Endothelial cell of umbilical vein (primary cell): Measurements from ENCODE around the gene ST13. TPM values are rescaled to one million over a fixed set of nuclear protein-coding genes. Genes with fewer than 3 reads are reported as not detected.

Source experiments
- BruUV-seq: library from RNA; stranded (reverse); fragments of 400-500 nt; replicated peaks from 2 replicates; lab custom pipeline; 2021; lab: Mats Ljungman, UMichigan
- CTCF ChIA-PET: fragments of 300-600, 350-600 bp; sonication (Branson Sonifier 250); formaldehyde crosslinking; loops from one replicate; lab custom pipeline; 2021; ENCODE audit warnings: antibody characterized with exemption, inconsistent platforms; lab: Charles Lee
- POLR2A ChIA-PET: fragments of 300-600, 350-600 bp; sonication (Branson Sonifier 250); formaldehyde crosslinking; loops from one replicate; lab custom pipeline; 2021; ENCODE audit warnings: antibody characterized with exemption, inconsistent platforms; lab: Charles Lee
- DNase-seq: peaks from one replicate; pipeline ENCODE4 v3.0.0-alpha.2; 2011; ENCODE audit warnings: low read depth, low spot score
- FAIRE-seq: peaks from 2 replicates; lab custom pipeline; 2011; peaks lifted over from hg19 to GRCh38; lab: Jason Lieb, UNC
- H2AFZ ChIP-seq: 2 replicates; pipeline ENCODE4 v1.6.0; 2012; ENCODE audit warnings: low read depth, low read length, control low read depth, inconsistent platforms
- H3K27ac ChIP-seq: 2 replicates; pipeline ENCODE4 v1.5.1; 2011; ENCODE audit warnings: low read depth, mild to moderate bottlenecking, control low read depth, low read length, moderate library complexity; ENCODE audit not compliant: insufficient read depth
- H3K27me3 ChIP-seq, 2 experiments: 2 replicates each; pipeline versions ENCODE4 v1.6.0 to v1.6.1; 2011; ENCODE audit warnings: low read length in 2 of 2, mixed read lengths in 1 of 2; ENCODE audit not compliant: control insufficient read depth in 2 of 2, insufficient read depth in 2 of 2
- H3K36me3 ChIP-seq, 2 experiments: 2 replicates in 1 of 2; 3 replicates in 1 of 2; pipeline ENCODE4 v1.5.1; 2011; ENCODE audit warnings: low read length in 2 of 2, mild to moderate bottlenecking in 1 of 2, moderate library complexity in 1 of 2; ENCODE audit not compliant: control insufficient read depth in 2 of 2, insufficient read depth in 2 of 2; ENCODE audit errors: extremely low read depth in 1 of 2
- H3K4me1 ChIP-seq: 3 replicates; pipeline ENCODE4 v1.5.1; 2011; ENCODE audit warnings: mild to moderate bottlenecking, low read length; ENCODE audit not compliant: control insufficient read depth, insufficient read depth; ENCODE audit errors: extremely low read depth
- H3K4me2 ChIP-seq: 2 replicates; pipeline ENCODE4 v1.6.1; 2011; ENCODE audit warnings: low read length, control low read depth, mixed read lengths; ENCODE audit not compliant: insufficient read depth
- H3K4me3 ChIP-seq, 3 experiments: fragments of 200-600 bp in 1 of 3; sonication (generic), shearing (Covaris generic) in 1 of 3; replicated peaks in 1 of 3; 2 replicates each; pipeline ENCODE4 v1.5.1; 2011 to 2016; ENCODE audit warnings: control low read depth in 3 of 3, low read length in 3 of 3, mild to moderate bottlenecking in 2 of 3, inconsistent platforms in 1 of 3, low read depth in 1 of 3, moderate library complexity in 1 of 3; ENCODE audit not compliant: insufficient read depth in 1 of 3
- H3K79me2 ChIP-seq: 2 replicates; pipeline ENCODE4 v1.6.0; 2012; ENCODE audit warnings: low read length, inconsistent platforms; ENCODE audit not compliant: control insufficient read depth, insufficient read depth
- H3K9ac ChIP-seq: replicated peaks from 2 replicates; pipeline ENCODE3; 2011; ENCODE audit warnings: low read length, control low read depth; ENCODE audit not compliant: insufficient read depth; ENCODE audit errors: extremely low read depth
- H3K9me1 ChIP-seq: replicated peaks from 3 replicates; pipeline ENCODE4 v1.6.0; 2011; ENCODE audit warnings: mild to moderate bottlenecking, low read length; ENCODE audit not compliant: control insufficient read depth, insufficient read depth; ENCODE audit errors: extremely low read depth
- H3K9me3 ChIP-seq: replicated peaks from 2 replicates; pipeline ENCODE4 v1.5.1; 2012; ENCODE audit warnings: low read length, inconsistent platforms; ENCODE audit not compliant: control insufficient read depth, insufficient read depth
- H4K20me1 ChIP-seq: replicated peaks from 2 replicates; pipeline ENCODE3; 2011; ENCODE audit warnings: mild to moderate bottlenecking, low read length; ENCODE audit not compliant: control insufficient read depth, insufficient read depth; ENCODE audit errors: extremely low read depth
- EZH2 ChIP-seq: IDR thresholded peaks from 2 replicates; pipeline ENCODE4 v1.6.1; 2012; ENCODE audit warnings: borderline replicate concordance, low read depth, mild to moderate bottlenecking, moderate library complexity, low read length, inconsistent platforms; ENCODE audit not compliant: severe bottlenecking
- FOS ChIP-seq: IDR thresholded peaks from 2 replicates; pipeline ENCODE4 v1.6.1; 2011; ENCODE audit warnings: mild to moderate bottlenecking, low read length, moderate library complexity, borderline replicate concordance; ENCODE audit not compliant: insufficient read depth
- GATA2 ChIP-seq: IDR thresholded peaks from 2 replicates; pipeline ENCODE4 v1.7.0; 2011; ENCODE audit warnings: low read depth, mild to moderate bottlenecking, moderate library complexity, mixed read lengths, low read length; ENCODE audit not compliant: insufficient read length, insufficient read depth
- JUN ChIP-seq: IDR thresholded peaks from 2 replicates; pipeline ENCODE4 v1.6.1; 2011; ENCODE audit warnings: borderline replicate concordance, low read depth; ENCODE audit not compliant: insufficient read length, insufficient read depth
- MYC ChIP-seq: IDR thresholded peaks from one replicate; pipeline ENCODE4 v1.6.1; 2011; ENCODE audit warnings: mild to moderate bottlenecking, low read depth, low read length
- POLR2A ChIP-seq: IDR thresholded peaks from 2 replicates; pipeline ENCODE4 v1.6.1; 2012; ENCODE audit warnings: low read depth, mild to moderate bottlenecking, control low read depth, low read length
- POLR2AphosphoS5 ChIP-seq: IDR thresholded peaks from 2 replicates; pipeline ENCODE4 v1.6.1; 2012; ENCODE audit warnings: low read depth, mild to moderate bottlenecking, control low read depth, low read length, moderate library complexity; ENCODE audit not compliant: insufficient read depth
- dilution Hi-C: fragments of 300-500 bp; cut with MboI; formaldehyde crosslinking; loops from one replicate; pipeline ENCODE4 v1.15.0; 2019; ENCODE audit warnings: low sequenced_read_pairs; ENCODE audit not compliant: extremely low pct_ligation_motif_present
- intact Hi-C: fragments of 100-400 bp; cut with micrococcal nuclease; formaldehyde crosslinking; loops from one replicate; pipeline ENCODE4 v1.10.0; 2022
- polyA plus RNA-seq, 4 experiments: library from polyadenylated mRNA; depleted of rRNA in 3 of 4; stranded (reverse) in 3 of 4; unstranded in 1 of 4; fragments of >200 nt; gene quantifications; 2 replicates each; pipeline versions ENCODE4 v1.2.1 to v1.2.3, GENCODE V29; 2011 to 2012; ENCODE audit warnings: missing spikeins in 1 of 4
- total RNA-seq: library from RNA; stranded (reverse); gene quantifications from 2 replicates; pipeline ENCODE4 v1.2.3, GENCODE V29; 2021
- TF ChIP-seq, protein P1 (sequence below), 2 donors: IDR thresholded peaks; 1 replicate in 1 of 2; 2 replicates in 1 of 2; pipeline ENCODE4 v1.5.1; 2011; ENCODE audit warnings: low read length in 2 of 2, mild to moderate bottlenecking in 2 of 2, moderate library complexity in 2 of 2, control low read depth in 1 of 2, inconsistent platforms in 1 of 2, low read depth in 1 of 2; ENCODE audit not compliant: insufficient read depth in 1 of 2; ENCODE audit errors: extremely low read depth in 1 of 2
- TF ChIP-seq, protein P2 (sequence below): IDR thresholded peaks from 2 replicates; pipeline ENCODE4 v1.6.1; 2011; ENCODE audit not compliant: insufficient read depth, insufficient read length

ST13 gene
- total and polyA plus RNA-seq, 2 donors (not counting 3 experiments of a cell fraction or from before 2014, with no cell fraction given) = 41.2 to 250 TPM

DNA sequence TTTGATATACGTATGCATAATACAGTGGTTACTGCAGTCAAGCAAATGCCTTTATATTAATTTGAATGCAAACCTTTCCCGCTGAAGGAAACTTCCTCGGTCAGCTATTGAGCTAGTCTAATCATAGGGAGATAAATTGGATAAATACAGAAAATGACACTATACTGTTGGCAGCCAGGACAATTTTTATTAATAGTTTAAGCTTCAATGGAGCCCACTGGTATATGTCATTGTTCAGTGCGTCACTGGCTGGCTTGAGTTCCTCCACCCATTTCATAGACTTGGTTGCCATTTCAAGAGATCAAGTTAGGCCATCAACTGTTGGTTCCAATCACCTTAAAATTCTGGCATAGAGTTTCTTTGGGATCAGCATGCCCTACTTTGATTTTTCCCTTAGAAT is 38.0 kb upstream of the ST13 start:
- BruUV-seq = no TSS peak
- dilution Hi-C loops = no loop called here
- CTCF ChIA-PET = interaction anchor here (1.0 to 2.4 kb wide), 3 partner anchors 10 to 211 kb away, joined by 4 to 5 read pairs (median 4); no protein-coding TSS in a partner anchor

DNA sequence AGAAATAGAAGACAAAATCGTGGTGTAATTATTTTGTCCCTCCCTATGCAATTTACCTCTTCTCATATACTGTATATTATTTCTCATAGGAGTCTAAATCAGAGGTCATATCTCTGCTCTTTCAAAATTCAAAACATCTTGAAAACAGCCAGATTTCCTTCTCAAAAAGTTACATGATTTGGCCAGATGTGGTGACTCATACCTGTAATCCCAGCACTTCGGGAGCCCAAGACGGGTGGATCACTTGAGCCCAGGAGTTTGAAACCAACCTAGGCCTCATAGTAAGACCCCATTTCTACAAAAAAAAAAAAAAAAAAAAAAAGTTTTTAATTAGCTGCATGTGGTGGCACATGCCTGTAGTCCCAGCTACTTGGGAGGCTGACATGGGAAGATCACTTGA is 34.4 kb upstream of the ST13 start:
- Histone ChIP-seq H3K4me2 (no peak overlapping the region), H2AFZ (no peak overlapping the region), H3K36me3 (peaks cover 0 to 6% of the 10 kb centered on the region in 2 experiments), H3K9ac (no peak overlapping the region), H3K27me3 (no peaks in the 10 kb centered on the region), H3K4me1 (no peaks in the 10 kb centered on the region), H3K79me2 (no peaks in the 10 kb centered on the region), H3K9me3 (no peaks in the 10 kb centered on the region), H3K4me3 (no peak overlapping the region), H3K9me1 (no peaks in the 10 kb centered on the region), H4K20me1 (no peaks in the 10 kb centered on the region), H3K27ac (no peak overlapping the region)
- TF ChIP-seq GATA2 (no peak), MYC (no peak), POLR2A (no peak), POLR2AphosphoS5 (no peak), EZH2 (no peak), FOS (no peak), JUN (no peak)
- TF ChIP-seq, protein P1, sequence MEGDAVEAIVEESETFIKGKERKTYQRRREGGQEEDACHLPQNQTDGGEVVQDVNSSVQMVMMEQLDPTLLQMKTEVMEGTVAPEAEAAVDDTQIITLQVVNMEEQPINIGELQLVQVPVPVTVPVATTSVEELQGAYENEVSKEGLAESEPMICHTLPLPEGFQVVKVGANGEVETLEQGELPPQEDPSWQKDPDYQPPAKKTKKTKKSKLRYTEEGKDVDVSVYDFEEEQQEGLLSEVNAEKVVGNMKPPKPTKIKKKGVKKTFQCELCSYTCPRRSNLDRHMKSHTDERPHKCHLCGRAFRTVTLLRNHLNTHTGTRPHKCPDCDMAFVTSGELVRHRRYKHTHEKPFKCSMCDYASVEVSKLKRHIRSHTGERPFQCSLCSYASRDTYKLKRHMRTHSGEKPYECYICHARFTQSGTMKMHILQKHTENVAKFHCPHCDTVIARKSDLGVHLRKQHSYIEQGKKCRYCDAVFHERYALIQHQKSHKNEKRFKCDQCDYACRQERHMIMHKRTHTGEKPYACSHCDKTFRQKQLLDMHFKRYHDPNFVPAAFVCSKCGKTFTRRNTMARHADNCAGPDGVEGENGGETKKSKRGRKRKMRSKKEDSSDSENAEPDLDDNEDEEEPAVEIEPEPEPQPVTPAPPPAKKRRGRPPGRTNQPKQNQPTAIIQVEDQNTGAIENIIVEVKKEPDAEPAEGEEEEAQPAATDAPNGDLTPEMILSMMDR (IDR thresholded peaks at IDR 0.05; ENCODE audit: extremely low read depth in 1 of 2, insufficient read depth in 1 of 2, low read depth in 1 of 2, low read length in 2 of 2) = no peak
- TF ChIP-seq, protein P2, sequence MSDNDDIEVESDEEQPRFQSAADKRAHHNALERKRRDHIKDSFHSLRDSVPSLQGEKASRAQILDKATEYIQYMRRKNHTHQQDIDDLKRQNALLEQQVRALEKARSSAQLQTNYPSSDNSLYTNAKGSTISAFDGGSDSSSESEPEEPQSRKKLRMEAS = no peak
- FAIRE-seq = no peak
- dilution Hi-C loops = no loop called here
- ChIA-PET POLR2A (no interaction called here), CTCF (interaction anchor here (0.7 kb wide), 1 partner anchor 19 kb away, joined by 3 read pairs; no protein-coding TSS in a partner anchor)
- DNase-seq = no peak
- intact Hi-C loops = no loop called here
- BruUV-seq = no TSS peak

More for the DNA sequence above, 38.0 kb upstream of the ST13 start:
- no peak for TF ChIP-seq EZH2
- DNase-seq = no peak
- no peak for FAIRE-seq
- no peak overlapping the region for H3K4me3 ChIP-seq
- no peaks in the 10 kb centered on the region for H3K9me1 ChIP-seq
- POLR2A ChIA-PET = no interaction called here
- no peak overlapping the region for H3K27ac ChIP-seq
- H3K79me2 ChIP-seq = no peaks in the 10 kb centered on the region
- peaks cover 0 to under 1% of the 10 kb centered on the region in 2 experiments for H3K36me3 ChIP-seq
- H3K9ac ChIP-seq = no peak overlapping the region
- H2AFZ ChIP-seq = no peak overlapping the region
- no peaks in the 10 kb centered on the region for H3K27me3 ChIP-seq
- no peaks in the 10 kb centered on the region for H3K4me1 ChIP-seq
- H3K4me2 ChIP-seq = no peak overlapping the region
- intact Hi-C loops = no loop called here
- no peaks in the 10 kb centered on the region for H4K20me1 ChIP-seq
- no peaks in the 10 kb centered on the region for H3K9me3 ChIP-seq
